Central memory CD8-positive, alpha-beta T cell (primary cell): ENCODE measurements around the gene ATG9B.

Source experiments
- ATAC-seq: fragments of 150-1000 bp; cut with Tn5 transposase; replicated peaks from 2 replicates; pipeline ENCODE4 v1.10.0; 2022; ENCODE audit warnings: mild to moderate bottlenecking, moderate FRiP score, moderate number of reproducible peaks; ENCODE audit not compliant: poor library complexity, severe bottlenecking; ENCODE audit errors: extremely low read depth
- DNase-seq, 2 donors: peaks; one replicate each; pipeline ENCODE4 v3.0.0; 2021; ENCODE audit warnings: low spot score in 2 of 2
- H3K27ac Mint-ChIP-seq: one replicate; pipeline ENCODE4 v1.8.0; 2022; ENCODE audit warnings: low read depth, mild to moderate bottlenecking, moderate library complexity, mixed read lengths
- H3K27me3 Mint-ChIP-seq: one replicate; pipeline ENCODE4 v1.8.0; 2022; ENCODE audit warnings: mixed read lengths
- H3K36me3 Mint-ChIP-seq: one replicate; pipeline ENCODE4 v1.8.0; 2022; ENCODE audit warnings: mild to moderate bottlenecking, moderate library complexity, mixed read lengths; ENCODE audit not compliant: insufficient read depth
- H3K4me1 Mint-ChIP-seq: one replicate; pipeline ENCODE4 v1.8.0; 2022; ENCODE audit warnings: mixed read lengths
- H3K4me3 Mint-ChIP-seq: one replicate; pipeline ENCODE4 v1.8.0; 2022; ENCODE audit warnings: mild to moderate bottlenecking, moderate library complexity, mixed read lengths
- H3K9me3 Mint-ChIP-seq: one replicate; pipeline ENCODE4 v1.8.0; 2022; ENCODE audit warnings: mixed read lengths

Gene ATG9B

GRCh38 chr7:150972741-150973140 lies 51.6 kb downstream of the ATG9B start:
- DNase-seq (no peak), ATAC-seq (no peak)
- peaks cover 25% of the 10 kb centered on the region for H3K4me1 Mint-ChIP-seq
- H3K27ac Mint-ChIP-seq: no peak overlapping the region
- peaks cover 6% of the 10 kb centered on the region for H3K36me3 Mint-ChIP-seq
- no peak overlapping the region for H3K4me3 Mint-ChIP-seq
- H3K27me3 Mint-ChIP-seq: peaks cover 25% of the 10 kb centered on the region
- H3K9me3 Mint-ChIP-seq: no peaks in the 10 kb centered on the region

- no peak overlapping the region for H3K4me3 Mint-ChIP-seq
- H3K4me1 Mint-ChIP-seq: peaks cover 20% of the 10 kb centered on the region
- ATAC-seq: no peak
- H3K27ac Mint-ChIP-seq: no peak overlapping the region
- no peak for DNase-seq
- no peaks in the 10 kb centered on the region for H3K9me3 Mint-ChIP-seq
- peaks cover 22% of the 10 kb centered on the region for H3K27me3 Mint-ChIP-seq
- H3K36me3 Mint-ChIP-seq: peaks cover 3% of the 10 kb centered on the region
Measured at GRCh38 chr7:150972023-150972468, 52.2 kb downstream of the ATG9B start.

GRCh38 chr7:150971242-150972022 lies 52.9 kb downstream of the ATG9B start:
- ATAC-seq (no peak), DNase-seq (no peak)
- H3K4me3 Mint-ChIP-seq: no peak overlapping the region
- H3K27ac Mint-ChIP-seq: no peak overlapping the region
- H3K36me3 Mint-ChIP-seq: peaks cover 2% of the 10 kb centered on the region
- peaks cover 16% of the 10 kb centered on the region for H3K27me3 Mint-ChIP-seq
- peaks cover 15% of the 10 kb centered on the region for H3K4me1 Mint-ChIP-seq
- no peaks in the 10 kb centered on the region for H3K9me3 Mint-ChIP-seq

GRCh38 chr7:150970424-150970823 lies 53.9 kb downstream of the ATG9B start:
- Mint-ChIP-seq H3K4me3 (no peak overlapping the region), H3K9me3 (no peaks in the 10 kb centered on the region), H3K27ac (no peak overlapping the region), H3K36me3 (peaks cover 2% of the 10 kb centered on the region), H3K4me1 (peaks cover 11% of the 10 kb centered on the region), H3K27me3 (peaks cover 9% of the 10 kb centered on the region)
- ATAC-seq (no peak), DNase-seq (no peak)

- DNase-seq: no peak
- Mint-ChIP-seq H3K4me1 (peaks cover 5% of the 10 kb centered on the region), H3K4me3 (no peak overlapping the region), H3K36me3 (peaks cover 2% of the 10 kb centered on the region), H3K27ac (no peak overlapping the region), H3K9me3 (no peaks in the 10 kb centered on the region), H3K27me3 (peaks cover 9% of the 10 kb centered on the region)
- no peak for ATAC-seq
Measured at GRCh38 chr7:150969475-150969874, 54.8 kb downstream of the ATG9B start.

- no peak for DNase-seq
- no peaks in the 10 kb centered on the region for H3K9me3 Mint-ChIP-seq
- peaks cover 9% of the 10 kb centered on the region for H3K27me3 Mint-ChIP-seq
- no peak overlapping the region for H3K27ac Mint-ChIP-seq
- no peak for ATAC-seq
- H3K4me3 Mint-ChIP-seq: no peak overlapping the region
- H3K36me3 Mint-ChIP-seq: peaks cover under 1% of the 10 kb centered on the region
- H3K4me1 Mint-ChIP-seq: no peaks in the 10 kb centered on the region
Measured at GRCh38 chr7:150968734-150969372, 55.4 kb downstream of the ATG9B start.

GRCh38 chr7:150968056-150968733 lies 56.1 kb downstream of the ATG9B start:
- Mint-ChIP-seq H3K27me3 (peaks cover 11% of the 10 kb centered on the region), H3K9me3 (no peaks in the 10 kb centered on the region), H3K4me1 (no peaks in the 10 kb centered on the region), H3K4me3 (no peak overlapping the region), H3K36me3 (no peaks in the 10 kb centered on the region), H3K27ac (no peak overlapping the region)
- DNase-seq: no peak
- no peak for ATAC-seq

GRCh38 chr7:150967349-150967748 lies 56.9 kb downstream of the ATG9B start:
- no peak overlapping the region for H3K4me3 Mint-ChIP-seq

GRCh38 chr7:150966002-150966401 lies 58.3 kb downstream of the ATG9B start:
- Mint-ChIP-seq H3K4me3 (no peak overlapping the region), H3K27me3 (peaks cover 33% of the 10 kb centered on the region), H3K4me1 (no peaks in the 10 kb centered on the region), H3K27ac (no peak overlapping the region), H3K9me3 (no peaks in the 10 kb centered on the region), H3K36me3 (no peaks in the 10 kb centered on the region)
- DNase-seq: no peak
- ATAC-seq: no peak

More at GRCh38 chr7:150967349-150967748, 56.9 kb downstream of the ATG9B start:
- Mint-ChIP-seq H3K27me3 (peaks cover 19% of the 10 kb centered on the region), H3K4me1 (no peaks in the 10 kb centered on the region), H3K36me3 (no peaks in the 10 kb centered on the region), H3K9me3 (no peaks in the 10 kb centered on the region), H3K27ac (no peak overlapping the region)
- no peak for DNase-seq
- ATAC-seq: no peak

- peaks cover 39% of the 10 kb centered on the region for H3K27me3 Mint-ChIP-seq
- ATAC-seq: no peak
- DNase-seq: no peak
- no peaks in the 10 kb centered on the region for H3K4me1 Mint-ChIP-seq
- no peak overlapping the region for H3K4me3 Mint-ChIP-seq
- no peaks in the 10 kb centered on the region for H3K9me3 Mint-ChIP-seq
- no peaks in the 10 kb centered on the region for H3K36me3 Mint-ChIP-seq
- H3K27ac Mint-ChIP-seq: no peak overlapping the region
Measured at GRCh38 chr7:150965273-150965830, 58.9 kb downstream of the ATG9B start.
